Activated T-cell treated with anti-CD3 and anti-CD28 coated beads, Interleukin-2, amount 50 U/mL, for 24 hours (primary cell): ENCODE results near the gene ABCF1.

ENCODE experiments used
- DNase-seq: peaks from one replicate; pipeline ENCODE4 v3.0.0-alpha.2; 2020
- H3K27ac Mint-ChIP-seq: 2 replicates; pipeline ENCODE4 v1.8.0; 2020; ENCODE audit warnings: mild to moderate bottlenecking, mixed read lengths
- H3K27me3 Mint-ChIP-seq: 2 replicates; pipeline ENCODE4 v1.8.0; 2020; ENCODE audit warnings: mixed read lengths
- H3K36me3 Mint-ChIP-seq: 2 replicates; pipeline ENCODE4 v1.8.0; 2020; ENCODE audit warnings: low read depth, mixed read lengths
- H3K4me1 Mint-ChIP-seq: 2 replicates; pipeline ENCODE4 v1.8.0; 2020; ENCODE audit warnings: low read depth, mixed read lengths
- H3K4me3 Mint-ChIP-seq: 2 replicates; pipeline ENCODE4 v1.8.0; 2020; ENCODE audit warnings: mild to moderate bottlenecking, moderate library complexity, mixed read lengths
- H3K9me3 Mint-ChIP-seq: 2 replicates; pipeline ENCODE4 v1.8.0; 2020; ENCODE audit warnings: mixed read lengths

Gene ABCF1

DNA sequence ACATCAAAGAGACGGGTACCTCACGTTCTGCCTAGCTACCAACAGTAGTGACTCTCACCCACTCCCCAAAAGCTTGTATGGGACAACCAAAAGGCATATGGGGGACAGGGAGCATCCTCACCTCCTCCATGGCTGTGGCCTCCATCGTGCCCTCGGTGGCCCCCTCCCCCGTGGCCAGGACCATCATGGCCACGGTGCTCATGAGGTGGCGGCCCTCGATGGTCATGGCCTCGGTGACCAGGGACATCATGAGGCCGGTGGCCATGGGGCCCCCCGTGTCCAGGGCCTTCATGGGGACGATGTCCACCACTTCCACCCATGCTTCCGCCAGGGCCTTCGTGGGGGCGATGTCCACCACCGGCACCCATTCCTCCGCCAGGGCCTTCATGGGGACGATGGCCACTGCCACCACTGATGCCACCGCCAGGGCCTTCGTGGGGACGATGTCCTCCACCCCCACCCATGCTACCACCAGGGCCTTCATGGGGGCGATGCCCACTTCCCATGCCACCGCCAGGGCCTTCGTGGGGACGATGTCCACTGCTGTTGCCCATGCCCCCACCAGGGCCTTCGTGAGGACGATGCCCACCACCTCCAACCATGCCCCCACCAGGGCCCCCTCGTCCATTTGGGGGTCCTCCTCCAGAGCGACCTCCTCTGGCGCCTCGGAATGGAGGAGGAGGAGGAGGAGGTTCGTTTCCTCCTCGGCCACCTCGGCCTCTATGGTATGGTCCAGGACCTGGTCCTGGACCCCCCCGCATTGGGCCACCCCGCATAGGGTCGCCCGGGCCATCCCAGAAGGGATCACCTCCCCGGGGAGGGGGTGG lies 30.8 kb downstream of the ABCF1 start:
- H3K4me1 Mint-ChIP-seq: peaks cover 29% of the 10 kb centered on the region
- no peak overlapping the region for H3K4me3 Mint-ChIP-seq
- H3K9me3 Mint-ChIP-seq: no peaks in the 10 kb centered on the region
- no peaks in the 10 kb centered on the region for H3K27me3 Mint-ChIP-seq
- H3K36me3 Mint-ChIP-seq: peaks cover 95% of the 10 kb centered on the region
- no peak for DNase-seq
- H3K27ac Mint-ChIP-seq: peak overlapping the region; percentile 78

DNA sequence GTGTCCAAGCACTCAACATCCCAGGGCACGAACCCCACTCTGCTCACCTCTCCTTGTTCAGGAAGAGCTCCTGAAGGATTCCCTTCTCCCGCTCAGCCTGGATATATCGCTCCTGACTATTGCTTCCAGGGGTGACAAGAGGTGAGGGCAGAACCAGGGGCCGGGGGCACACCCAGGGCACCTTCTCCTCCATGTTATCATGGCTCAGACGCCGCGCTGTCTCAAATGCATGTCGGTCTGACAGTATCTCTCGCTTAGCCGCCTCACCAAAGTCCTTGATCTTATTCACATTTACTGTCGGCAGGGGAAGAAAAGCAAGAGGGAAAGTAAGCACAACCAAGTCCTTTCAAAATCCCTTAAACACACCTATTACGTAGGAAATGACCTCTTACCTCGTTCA lies 32.7 kb downstream of the ABCF1 start:
- DNase-seq: no peak
- Mint-ChIP-seq H3K27me3 (no peaks in the 10 kb centered on the region), H3K27ac (peak overlapping the region; percentile 50), H3K4me3 (no peak overlapping the region), H3K4me1 (peaks cover 33% of the 10 kb centered on the region), H3K36me3 (peaks cover 99% of the 10 kb centered on the region), H3K9me3 (no peaks in the 10 kb centered on the region)

DNA sequence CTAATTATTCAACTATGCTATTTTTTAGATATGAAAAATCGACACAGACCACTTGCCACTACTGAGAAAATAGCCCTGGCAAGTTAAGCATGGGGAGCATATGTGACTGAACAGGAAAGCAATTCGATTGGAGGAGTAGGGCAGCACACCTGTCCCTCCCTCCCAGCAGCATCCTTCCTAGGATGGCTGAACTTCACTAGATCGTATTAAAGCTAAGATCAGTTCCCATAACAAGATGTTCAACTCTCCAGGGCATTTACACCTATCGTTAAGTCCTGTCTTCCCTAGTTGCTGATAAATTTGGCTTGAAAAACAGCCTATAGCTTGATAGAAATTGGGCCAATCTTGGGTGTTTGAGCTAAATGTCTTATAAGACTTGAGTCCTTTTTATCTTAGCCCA lies 38.8 kb downstream of the ABCF1 start:
- no peaks in the 10 kb centered on the region for H3K27me3 Mint-ChIP-seq
- H3K4me3 Mint-ChIP-seq: no peak overlapping the region
- peak overlapping the region; percentile 80 for H3K27ac Mint-ChIP-seq
- H3K9me3 Mint-ChIP-seq: no peaks in the 10 kb centered on the region
- H3K4me1 Mint-ChIP-seq: peaks cover 77% of the 10 kb centered on the region
- H3K36me3 Mint-ChIP-seq: peaks cover 98% of the 10 kb centered on the region
- no peak for DNase-seq

DNA sequence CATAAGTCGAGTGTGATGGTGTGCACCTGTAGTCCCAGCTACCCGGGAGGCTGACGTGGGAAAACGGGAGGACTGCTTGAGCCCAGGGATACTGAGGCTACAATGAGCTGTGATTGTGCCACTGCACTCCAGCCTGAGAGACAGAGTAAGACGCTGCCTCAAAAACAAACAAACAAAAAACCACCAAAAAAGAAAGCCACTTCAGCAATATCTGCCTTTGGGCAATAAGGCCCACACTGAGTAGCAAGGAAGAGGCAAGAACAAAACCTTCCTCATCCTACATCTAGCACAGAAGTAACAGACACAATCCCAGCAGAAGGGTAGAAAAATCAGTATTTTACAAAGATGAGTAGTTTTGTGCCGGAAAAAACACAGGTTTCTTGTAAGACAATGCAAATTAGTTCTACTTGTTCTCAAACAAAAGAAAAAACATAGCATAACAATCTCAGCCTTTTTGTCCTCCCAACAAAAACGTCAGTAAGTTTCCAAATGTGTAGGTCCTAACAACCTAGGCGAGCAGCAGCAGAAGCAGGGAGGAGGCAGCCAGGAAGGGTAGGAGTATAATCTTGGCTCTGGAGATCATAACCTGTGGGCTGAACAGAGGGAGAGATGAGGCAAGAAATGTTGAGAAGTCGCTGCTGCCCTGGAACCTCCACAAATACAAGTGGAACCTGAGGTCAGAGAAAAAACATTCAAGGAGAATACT lies 40.1 kb downstream of the ABCF1 start:
- peaks cover 98% of the 10 kb centered on the region for H3K36me3 Mint-ChIP-seq
- H3K27ac Mint-ChIP-seq: peak overlapping the region; percentile 80
- H3K9me3 Mint-ChIP-seq: no peaks in the 10 kb centered on the region
- H3K27me3 Mint-ChIP-seq: no peaks in the 10 kb centered on the region
- DNase-seq: no peak
- H3K4me1 Mint-ChIP-seq: peaks cover 73% of the 10 kb centered on the region
- H3K4me3 Mint-ChIP-seq: no peak overlapping the region

DNA sequence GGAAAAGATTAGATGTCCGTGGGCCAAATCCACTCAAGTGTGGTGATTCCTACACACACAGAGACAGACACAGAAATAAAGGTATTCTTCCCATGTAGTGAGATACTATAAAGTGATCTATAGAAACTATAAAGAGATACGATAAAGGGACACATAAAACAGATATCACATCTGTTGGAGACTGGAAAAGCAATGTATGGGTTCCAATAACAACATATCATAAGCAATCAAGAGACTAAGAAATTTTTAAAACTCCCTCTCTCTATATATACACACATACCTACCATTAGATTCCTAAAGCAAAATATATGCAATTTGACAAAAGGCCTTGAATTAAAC lies 40.6 kb downstream of the ABCF1 start:
- peaks cover 70% of the 10 kb centered on the region for H3K4me1 Mint-ChIP-seq
- H3K9me3 Mint-ChIP-seq: no peaks in the 10 kb centered on the region
- peak overlapping the region; percentile 80 for H3K27ac Mint-ChIP-seq
- no peak overlapping the region for H3K4me3 Mint-ChIP-seq
- DNase-seq: no peak
- no peaks in the 10 kb centered on the region for H3K27me3 Mint-ChIP-seq
- peaks cover 98% of the 10 kb centered on the region for H3K36me3 Mint-ChIP-seq

DNA sequence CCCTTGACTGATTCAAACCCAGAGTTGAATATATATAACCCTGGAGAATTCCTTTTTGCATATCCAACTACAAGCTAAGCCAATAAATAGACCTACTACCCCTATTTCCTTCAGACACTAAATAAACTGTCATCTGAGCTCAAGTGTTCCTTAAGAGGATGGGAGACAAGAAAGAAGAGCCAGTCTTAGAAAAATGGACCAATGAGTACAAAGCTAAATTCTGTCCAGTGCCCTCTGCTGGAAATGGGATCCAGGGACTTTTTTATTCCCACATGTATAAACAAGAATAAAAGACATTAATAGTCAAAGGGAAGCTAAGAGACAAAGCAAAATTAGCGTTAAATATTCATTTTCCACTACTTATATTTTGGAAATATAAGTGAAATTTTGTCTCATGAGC lies 41.0 kb downstream of the ABCF1 start:
- peaks cover 99% of the 10 kb centered on the region for H3K36me3 Mint-ChIP-seq
- H3K4me3 Mint-ChIP-seq: no peak overlapping the region
- H3K27ac Mint-ChIP-seq: peak overlapping the region; percentile 80
- H3K4me1 Mint-ChIP-seq: peaks cover 70% of the 10 kb centered on the region
- DNase-seq: no peak
- H3K9me3 Mint-ChIP-seq: no peaks in the 10 kb centered on the region
- H3K27me3 Mint-ChIP-seq: no peaks in the 10 kb centered on the region

DNA sequence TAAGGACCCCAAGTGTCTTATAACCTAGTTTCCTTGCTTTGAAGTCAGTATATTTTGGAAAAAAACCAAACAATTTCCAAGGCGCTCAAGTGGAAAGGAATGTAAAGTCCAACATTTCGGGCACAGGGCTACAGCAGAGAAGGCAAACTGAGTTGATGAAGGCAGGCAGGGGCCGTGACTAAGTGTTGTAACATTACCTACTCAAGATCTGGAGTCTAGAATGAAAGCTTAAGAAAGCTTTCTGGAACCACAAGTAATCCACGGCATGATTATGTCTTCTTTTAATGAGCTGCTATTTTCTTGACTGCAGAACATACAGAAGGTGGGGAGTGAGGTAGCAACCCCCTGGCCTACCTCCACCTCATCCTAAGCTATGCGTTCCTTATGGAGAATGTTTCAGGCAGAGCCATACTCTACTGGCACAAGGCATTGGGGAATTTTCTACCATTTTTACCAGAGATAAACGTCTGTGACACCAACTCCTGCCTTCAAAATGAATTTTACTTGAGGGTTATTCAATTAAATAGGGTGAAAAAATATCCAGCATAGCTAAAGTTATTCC lies 41.5 kb downstream of the ABCF1 start:
- H3K9me3 Mint-ChIP-seq: no peaks in the 10 kb centered on the region
- no peaks in the 10 kb centered on the region for H3K27me3 Mint-ChIP-seq
- peak overlapping the region; percentile 99 for H3K27ac Mint-ChIP-seq
- peaks cover 97% of the 10 kb centered on the region for H3K36me3 Mint-ChIP-seq
- DNase-seq: no peak
- H3K4me1 Mint-ChIP-seq: peaks cover 65% of the 10 kb centered on the region
- peak overlapping the region; percentile 93 for H3K4me3 Mint-ChIP-seq

DNA sequence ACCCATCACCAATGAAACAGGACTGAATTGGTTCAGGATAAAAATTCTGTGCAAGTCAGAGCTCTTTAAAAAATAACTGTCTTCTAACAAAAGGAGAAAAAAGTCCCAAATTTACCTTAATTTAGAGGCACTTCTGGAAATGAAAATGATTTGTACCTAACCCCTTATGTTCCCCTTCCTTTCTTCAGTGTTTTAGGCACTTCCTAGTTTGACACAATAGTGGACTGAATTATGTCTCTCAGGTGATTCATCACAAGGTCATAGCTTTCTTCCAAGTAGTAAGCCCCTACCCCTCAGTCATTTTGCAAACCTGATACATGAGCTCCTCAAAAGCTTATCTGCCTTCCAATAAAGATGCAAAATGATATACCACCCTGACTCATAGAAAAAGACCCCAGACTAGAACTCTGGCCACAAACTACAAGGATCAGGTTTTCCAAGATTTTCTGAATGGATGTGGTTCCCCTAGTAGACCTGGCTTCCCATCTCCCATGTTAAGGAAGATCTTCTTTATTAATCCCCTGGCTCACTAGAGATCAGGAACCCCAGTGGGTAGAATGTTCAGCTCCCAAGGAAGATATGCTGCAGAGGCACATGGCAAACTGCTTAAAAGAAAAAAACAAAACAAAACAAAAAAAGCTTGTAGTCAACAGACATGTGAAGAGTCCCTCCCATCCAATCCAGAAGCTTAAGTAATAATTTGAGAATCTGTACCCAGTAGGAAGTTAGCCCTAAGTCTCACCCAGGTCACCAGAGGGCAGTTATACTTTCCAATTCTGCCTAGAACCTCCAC lies 42.2 kb downstream of the ABCF1 start:
- no peak for DNase-seq
- H3K4me3 Mint-ChIP-seq: peak overlapping the region; percentile 93
- peaks cover 64% of the 10 kb centered on the region for H3K4me1 Mint-ChIP-seq
- peaks cover 96% of the 10 kb centered on the region for H3K36me3 Mint-ChIP-seq
- H3K27me3 Mint-ChIP-seq: no peaks in the 10 kb centered on the region
- peak overlapping the region; percentile 99 for H3K27ac Mint-ChIP-seq
- no peaks in the 10 kb centered on the region for H3K9me3 Mint-ChIP-seq

DNA sequence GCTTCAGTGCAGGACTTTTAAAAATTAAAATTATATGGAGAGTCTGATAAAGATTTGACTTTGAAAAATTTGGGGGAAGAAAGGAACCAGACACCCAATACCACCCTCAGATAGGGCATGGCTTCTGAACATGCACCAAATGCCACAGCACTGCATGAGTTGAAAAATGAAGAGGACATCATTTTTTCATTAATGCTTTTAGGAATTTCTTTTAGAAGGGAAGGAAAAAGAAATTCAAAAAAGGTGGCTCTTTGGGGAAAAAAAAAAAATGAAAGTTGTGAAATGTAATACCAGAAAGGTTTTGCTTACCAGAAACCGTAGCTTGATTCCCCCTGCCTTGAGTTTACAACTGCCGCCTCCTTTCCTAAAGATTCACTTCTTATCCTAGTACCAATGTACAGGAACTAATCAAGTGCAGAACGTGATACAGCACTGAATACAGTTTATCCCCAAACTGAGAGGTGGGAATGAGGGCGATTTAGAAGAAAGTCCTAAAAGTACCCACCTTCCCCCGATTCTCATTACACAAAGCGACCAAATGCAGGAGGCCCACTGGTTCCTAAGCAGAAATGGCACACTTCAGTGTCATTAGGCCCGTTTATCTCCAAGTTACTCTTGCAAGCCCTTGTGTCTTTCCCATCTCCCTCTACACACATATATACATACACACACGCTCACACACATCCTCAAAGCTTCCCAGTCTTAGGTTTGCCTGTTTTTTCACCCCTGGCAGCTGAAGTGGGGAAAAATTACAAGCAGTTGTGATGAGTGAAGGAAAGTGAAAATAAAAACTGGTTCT lies 43.0 kb downstream of the ABCF1 start:
- no peaks in the 10 kb centered on the region for H3K9me3 Mint-ChIP-seq
- H3K27ac Mint-ChIP-seq: peak overlapping the region; percentile 99
- peaks cover 95% of the 10 kb centered on the region for H3K36me3 Mint-ChIP-seq
- peaks cover 64% of the 10 kb centered on the region for H3K4me1 Mint-ChIP-seq
- H3K27me3 Mint-ChIP-seq: no peaks in the 10 kb centered on the region
- no peak for DNase-seq
- H3K4me3 Mint-ChIP-seq: peak overlapping the region; percentile 93

DNA sequence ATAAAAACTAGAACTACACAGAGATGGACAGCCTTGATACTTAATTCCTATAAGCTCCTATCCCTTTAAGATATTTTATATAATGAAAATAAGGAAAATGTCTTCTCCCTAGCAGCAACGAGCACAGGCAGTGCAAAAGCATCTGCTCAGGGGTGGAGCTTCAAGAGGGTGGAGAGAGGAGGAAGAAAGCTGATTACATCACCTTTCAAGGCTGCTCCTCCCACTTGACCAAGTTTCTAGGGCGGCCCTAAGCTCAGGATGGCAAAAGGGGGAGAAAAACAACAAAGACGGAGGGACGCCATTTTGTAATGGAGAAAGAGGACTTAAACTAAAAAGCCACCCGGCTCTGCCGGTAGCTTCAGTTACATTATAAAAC lies 43.6 kb downstream of the ABCF1 start:
- Mint-ChIP-seq H3K27me3 (no peaks in the 10 kb centered on the region), H3K9me3 (no peaks in the 10 kb centered on the region), H3K4me1 (peaks cover 64% of the 10 kb centered on the region), H3K27ac (peak overlapping the region; percentile 99), H3K36me3 (peaks cover 95% of the 10 kb centered on the region), H3K4me3 (peak overlapping the region; percentile 93)
- DNase-seq: peak; percentile 76

DNA sequence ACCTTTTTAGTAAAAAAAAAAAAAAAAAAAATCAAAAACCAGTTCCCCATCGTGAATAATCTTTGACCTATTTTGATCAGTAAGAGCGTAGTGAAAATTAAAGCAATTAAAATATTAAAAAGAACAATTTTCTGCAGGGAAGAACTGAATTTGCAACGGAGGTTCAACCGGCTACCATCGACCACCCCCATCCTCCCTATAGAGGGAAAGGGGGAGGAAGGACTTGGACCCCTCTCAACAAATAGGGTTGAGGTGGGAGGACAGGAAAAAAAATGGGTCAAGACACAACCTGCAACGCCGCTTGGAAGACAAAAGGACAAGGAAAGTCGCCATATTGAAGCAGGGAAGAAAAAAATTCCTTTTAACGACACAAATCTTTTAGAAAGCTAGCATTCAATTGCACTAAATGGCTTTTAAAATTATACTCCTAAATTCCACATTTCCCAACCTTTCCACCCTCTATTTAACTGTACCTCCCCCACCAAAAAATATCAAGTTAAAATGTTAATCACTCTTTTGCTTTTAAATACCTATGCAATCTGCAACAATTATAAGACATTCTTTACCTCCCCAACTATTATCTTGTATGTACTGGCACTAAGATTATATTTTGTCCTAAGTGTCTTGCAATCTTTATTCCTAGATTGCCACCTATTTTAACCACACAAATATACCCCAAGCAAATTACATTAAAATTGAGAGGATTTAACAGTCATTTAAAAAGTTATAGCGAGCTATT lies 44.1 kb downstream of the ABCF1 start:
- peak; percentile 66 for DNase-seq
- Mint-ChIP-seq H3K4me3 (peak overlapping the region; percentile 93), H3K9me3 (no peaks in the 10 kb centered on the region), H3K36me3 (peaks cover 93% of the 10 kb centered on the region), H3K27me3 (no peaks in the 10 kb centered on the region), H3K27ac (peak overlapping the region; percentile 99), H3K4me1 (peaks cover 59% of the 10 kb centered on the region)

DNA sequence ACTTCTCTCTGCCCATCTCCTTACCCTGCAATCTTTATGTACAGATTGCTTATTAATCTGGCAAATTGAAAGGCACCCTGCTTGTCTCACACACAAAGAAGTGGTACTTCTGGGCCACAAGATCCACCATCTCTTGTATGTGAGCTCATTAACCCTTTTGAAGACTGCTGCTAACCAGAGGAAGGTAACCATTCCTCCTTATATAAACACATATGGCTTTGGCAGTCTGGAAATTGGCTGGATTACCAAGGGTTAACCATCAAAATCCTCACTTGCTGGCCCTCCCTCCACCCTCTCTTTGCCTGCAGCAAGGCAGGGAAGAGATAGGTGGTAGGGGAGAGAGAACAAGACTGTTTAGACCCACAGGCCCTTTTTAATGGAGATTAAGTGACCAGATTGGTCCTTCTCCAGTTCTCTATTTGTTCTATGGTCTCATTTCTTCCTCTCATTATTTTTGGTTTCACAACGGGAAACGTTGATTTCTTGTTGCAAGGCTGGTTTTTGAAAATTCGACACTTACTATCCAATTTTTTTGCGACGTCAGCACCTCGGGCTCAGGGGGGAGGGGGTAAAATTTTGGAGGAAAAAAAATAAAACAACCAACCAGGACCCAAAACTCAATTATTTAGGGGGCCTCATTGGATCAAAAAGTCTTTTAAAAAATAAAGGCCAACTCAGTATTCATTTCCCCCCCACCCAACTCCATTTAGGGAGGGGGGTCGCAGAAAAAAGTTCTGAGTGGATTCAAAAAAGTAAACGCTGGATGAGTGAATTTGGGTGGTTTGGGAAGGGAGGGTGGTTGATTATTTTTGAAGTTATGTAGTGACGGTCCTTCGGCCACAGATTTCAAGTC lies 44.9 kb downstream of the ABCF1 start:
- Mint-ChIP-seq H3K4me1 (peaks cover 54% of the 10 kb centered on the region), H3K36me3 (peaks cover 93% of the 10 kb centered on the region), H3K9me3 (no peaks in the 10 kb centered on the region), H3K27ac (peak overlapping the region; percentile 99), H3K4me3 (peak overlapping the region; percentile 93), H3K27me3 (no peaks in the 10 kb centered on the region)
- peak; percentile 59 for DNase-seq
